Caco-2 (cell line): ENCODE measurements around the gene HOXD12. TPM values are rescaled to one million over a fixed set of nuclear protein-coding genes. Genes with fewer than 3 reads are reported as not detected.
A peak's percentile ranks its signal among the peaks of the same experiment; 100 is the strongest.

ENCODE experiments used
- BruUV-seq: library from RNA; stranded (reverse); fragments of 400-500 nt; replicated peaks from 2 replicates; lab custom pipeline; 2021; lab: Mats Ljungman, UMichigan
- CTCF ChIA-PET: fragments of 300-600 bp; sonication (Branson Sonifier 250); formaldehyde crosslinking; loops from one replicate; lab custom pipeline; 2022; ENCODE audit warnings: antibody characterized with exemption; lab: Charles Lee
- POLR2A ChIA-PET: fragments of 300-600 bp; sonication (Branson Sonifier 250); formaldehyde crosslinking; loops from one replicate; lab custom pipeline; 2022; ENCODE audit warnings: antibody characterized with exemption; lab: Charles Lee
- DNase-seq, 2 experiments: peaks; one replicate each; pipeline versions ENCODE4 v3.0.0 to v3.0.0-alpha.2; 2020 to 2022
- H3K27me3 ChIP-seq: replicated peaks from 2 replicates; pipeline ENCODE4 v1.6.0; 2011; ENCODE audit warnings: low read length; ENCODE audit not compliant: control insufficient read depth, insufficient read depth
- H3K36me3 ChIP-seq: 2 replicates; pipeline ENCODE4 v1.5.1; 2011; ENCODE audit warnings: low read length; ENCODE audit not compliant: control insufficient read depth, insufficient read depth
- H3K4me1 ChIP-seq: fragments of 250-450 bp; sonication (Bioruptor Pico); 2 replicates; pipeline ENCODE4 v1.5.1; 2020; ENCODE audit warnings: mild to moderate bottlenecking
- H3K4me3 ChIP-seq: 2 replicates; pipeline ENCODE4 v1.5.1; 2011; ENCODE audit warnings: low read depth, mild to moderate bottlenecking, control low read depth, low read length
- H3K9me3 ChIP-seq: fragments of 250-450 bp; sonication (Bioruptor Pico); 2 replicates; pipeline ENCODE4 v1.5.1; 2020; ENCODE audit warnings: mild to moderate bottlenecking, moderate library complexity
- H3K27ac Mint-ChIP-seq: one replicate; pipeline ENCODE4 v1.8.0; 2022; ENCODE audit warnings: mixed read lengths; ENCODE audit not compliant: unreplicated experiment
- H3K27me3 Mint-ChIP-seq: one replicate; pipeline ENCODE4 v1.8.0; 2022; ENCODE audit warnings: mixed read lengths; ENCODE audit not compliant: insufficient read depth, unreplicated experiment
- H3K36me3 Mint-ChIP-seq: one replicate; pipeline ENCODE4 v1.8.0; 2022; ENCODE audit warnings: mild to moderate bottlenecking, mixed read lengths; ENCODE audit not compliant: insufficient read depth, unreplicated experiment
- H3K4me1 Mint-ChIP-seq: one replicate; pipeline ENCODE4 v1.8.0; 2022; ENCODE audit warnings: low read depth, mixed read lengths; ENCODE audit not compliant: unreplicated experiment
- H3K4me3 Mint-ChIP-seq: one replicate; pipeline ENCODE4 v1.8.0; 2022; ENCODE audit warnings: mild to moderate bottlenecking, moderate library complexity, mixed read lengths; ENCODE audit not compliant: unreplicated experiment
- H3K9me3 Mint-ChIP-seq: one replicate; pipeline ENCODE4 v1.8.0; 2022; ENCODE audit warnings: mixed read lengths; ENCODE audit not compliant: unreplicated experiment
- CTCF ChIP-seq, 2 experiments: fragments of 200-600 bp in 1 of 2; IDR thresholded peaks; 1 replicate in 1 of 2; 2 replicates in 1 of 2; pipeline versions ENCODE4 v1.5.1 to v1.8.0; 2011 to 2022; ENCODE audit warnings: antibody characterized with exemption in 1 of 2, control low read depth in 1 of 2, inconsistent platforms in 1 of 2, low read depth in 1 of 2, low read length in 1 of 2, mild to moderate bottlenecking in 1 of 2, moderate library complexity in 1 of 2; ENCODE audit not compliant: insufficient read depth in 1 of 2, severe bottlenecking in 1 of 2, unreplicated experiment in 1 of 2
- intact Hi-C: fragments of 100-400 bp; cut with micrococcal nuclease; formaldehyde crosslinking; loops from one replicate; pipeline ENCODE4 v1.10.0; 2022; ENCODE audit not compliant: unreplicated experiment
- total RNA-seq: library from RNA; stranded (reverse); gene quantifications from 2 replicates; pipeline ENCODE4 v1.2.3, GENCODE V29; 2022

HOXD12 gene
- total RNA-seq, 1 experiment from 2014 or later = not detected

GRCh38 chr2:176089843-176090395, 9.7 kb upstream of the HOXD12 start:
- ChIA-PET POLR2A (no interaction called here), CTCF (no interaction called here)

GRCh38 chr2:176090862-176091261, 8.7 kb upstream of the HOXD12 start:
- H3K36me3 ChIP-seq = no peaks in the 10 kb centered on the region
- TF ChIP-seq CTCF (IDR thresholded peaks at IDR 0.05; ENCODE audit: insufficient read depth in 1 of 2, low read depth in 1 of 2, low read length in 1 of 2, severe bottlenecking in 1 of 2, unreplicated experiment in 1 of 2) = no peak
- H3K4me3 ChIP-seq = no peak overlapping the region
- BruUV-seq = no TSS peak
- peaks cover 45% of the 10 kb centered on the region for H3K27me3 Mint-ChIP-seq
- H3K4me1 ChIP-seq = peaks cover 12% of the 10 kb centered on the region; the same call in 1 of the 2 replicates
- CTCF ChIA-PET = no interaction called here
- H3K4me3 Mint-ChIP-seq = no peak overlapping the region
- no peak overlapping the region for H3K27ac Mint-ChIP-seq
- H3K4me1 Mint-ChIP-seq = no peaks in the 10 kb centered on the region
- POLR2A ChIA-PET = no interaction called here
- peaks cover 18% of the 10 kb centered on the region for H3K27me3 ChIP-seq
- DNase-seq = no peak
- H3K36me3 Mint-ChIP-seq = no peaks in the 10 kb centered on the region
- no peaks in the 10 kb centered on the region for H3K9me3 Mint-ChIP-seq
- intact Hi-C loops = loop anchor here (10.0 kb wide), 2 partner anchors 486 to 1056 kb away; no protein-coding TSS in a partner anchor
- no peaks in the 10 kb centered on the region for H3K9me3 ChIP-seq

More at GRCh38 chr2:176089843-176090395, 9.7 kb upstream of the HOXD12 start:
- Mint-ChIP-seq H3K4me1 (peaks cover 5% of the 10 kb centered on the region), H3K27ac (no peak overlapping the region), H3K9me3 (no peaks in the 10 kb centered on the region), H3K36me3 (no peaks in the 10 kb centered on the region), H3K4me3 (no peak overlapping the region), H3K27me3 (peaks cover 48% of the 10 kb centered on the region)
- no peak for DNase-seq
- no peak overlapping the region for H3K4me3 ChIP-seq
- H3K27me3 ChIP-seq = peaks cover 23% of the 10 kb centered on the region
- H3K4me1 ChIP-seq = peaks cover 19% of the 10 kb centered on the region; the same call in 1 of the 2 replicates
- intact Hi-C loops = loop anchor here (10.0 kb wide), 3 partner anchors 205 to 1055 kb away; no protein-coding TSS in a partner anchor
- BruUV-seq = no TSS peak
- no peaks in the 10 kb centered on the region for H3K9me3 ChIP-seq
- no peaks in the 10 kb centered on the region for H3K36me3 ChIP-seq
- TF ChIP-seq CTCF (IDR thresholded peaks at IDR 0.05; ENCODE audit: insufficient read depth in 1 of 2, low read depth in 1 of 2, low read length in 1 of 2, severe bottlenecking in 1 of 2, unreplicated experiment in 1 of 2) = no peak

- intact Hi-C loops = loop anchor here (10.0 kb wide), 2 partner anchors 487 to 1057 kb away; no protein-coding TSS in a partner anchor
- POLR2A ChIA-PET = no interaction called here
- Mint-ChIP-seq H3K4me1 (no peaks in the 10 kb centered on the region), H3K36me3 (no peaks in the 10 kb centered on the region), H3K4me3 (peak overlapping the region; percentile 68), H3K9me3 (no peaks in the 10 kb centered on the region), H3K27me3 (peaks cover 41% of the 10 kb centered on the region), H3K27ac (no peak overlapping the region)
- Histone ChIP-seq H3K27me3 (peaks cover 14% of the 10 kb centered on the region), H3K4me3 (no peak overlapping the region), H3K4me1 (peaks cover 9% of the 10 kb centered on the region), H3K9me3 (no peaks in the 10 kb centered on the region), H3K36me3 (no peaks in the 10 kb centered on the region)
- no peak for TF ChIP-seq CTCF (IDR thresholded peaks at IDR 0.05; ENCODE audit: insufficient read depth in 1 of 2, low read depth in 1 of 2, low read length in 1 of 2, severe bottlenecking in 1 of 2, unreplicated experiment in 1 of 2)
- DNase-seq = no peak
- BruUV-seq = no TSS peak
- CTCF ChIA-PET = no interaction called here
Measured at GRCh38 chr2:176091329-176092258, 8.0 kb upstream of the HOXD12 start.
